ENCODE measurements around the gene SDSL.

The SDSL gene

GRCh38 chr12:113414519-113415038 lies 7.6 kb upstream of the SDSL start:
- Histone ChIP-seq H3K27me3 (ENCODE audit: control insufficient read depth, low read length) (peaks cover 15% of the 10 kb centered on the region), H3K79me2 (ENCODE audit: control insufficient read depth, low read length) (no peaks in the 10 kb centered on the region), H3K27ac (ENCODE audit: low read depth, low read length) (no peak overlapping the region), H3K9me2 (replicated peaks; ENCODE audit: control insufficient read depth, low read length) (no peaks in the 10 kb centered on the region), H3K4me1 (ENCODE audit: control insufficient read depth, low read length) (no peaks in the 10 kb centered on the region), H4K20me1 (ENCODE audit: control insufficient read depth, insufficient read depth, low read depth, low read length) (no peaks in the 10 kb centered on the region), H3K4me2 (ENCODE audit: low read length) (no peak overlapping the region), H3K4me3 (ENCODE audit: low read length) (no peak overlapping the region), H3F3A (ENCODE audit: control insufficient read depth, insufficient read depth) (no peaks in the 10 kb centered on the region), H3K36me3 (ENCODE audit: control insufficient read depth, low read length) (no peaks in the 10 kb centered on the region), H3K9me3 (ENCODE audit: control insufficient read depth, insufficient read depth, low read length) (no peaks in the 10 kb centered on the region)
- TF ChIP-seq CTCF (IDR thresholded peaks at IDR 0.05; ENCODE audit: low read depth, low read length, poor library complexity, severe bottlenecking) (no peak), EZH2phosphoT487 (IDR thresholded peaks at IDR 0.05; ENCODE audit: borderline replicate concordance, low read length) (no peak)

DNA sequence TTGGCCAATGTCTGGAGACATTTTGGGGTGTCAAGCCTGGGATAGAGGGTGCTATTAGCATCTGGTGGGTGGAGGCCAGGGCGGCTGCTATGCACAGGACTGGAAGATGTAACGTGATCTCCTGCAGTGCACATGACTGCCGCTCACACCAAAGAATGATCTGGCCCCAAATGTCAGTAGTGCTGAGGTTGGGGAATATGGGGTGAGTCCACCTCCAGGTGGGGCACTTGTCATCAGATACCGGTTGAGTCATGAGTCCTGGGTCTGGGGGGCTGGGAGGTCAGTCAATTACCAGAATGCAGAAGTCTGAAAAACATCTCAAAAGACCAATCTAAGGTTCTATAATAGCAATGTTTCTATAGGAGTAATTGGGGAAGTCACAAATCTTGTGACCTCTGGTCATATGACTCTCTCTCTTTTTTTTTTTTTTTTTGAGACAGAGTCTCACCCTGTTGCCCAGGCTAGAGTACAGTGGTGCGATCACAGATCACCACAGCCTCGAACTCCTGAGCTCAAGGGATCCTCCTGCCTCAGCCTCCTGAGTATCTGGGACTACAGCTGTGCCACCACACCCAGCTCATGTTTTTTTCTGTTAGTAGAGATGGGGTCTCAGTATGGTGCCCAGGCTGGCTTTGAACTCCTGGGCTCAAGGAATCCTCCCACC lies 6.0 kb upstream of the SDSL start:
- H3K27ac ChIP-seq (ENCODE audit: low read depth, low read length) = no peak overlapping the region
- TF ChIP-seq EZH2phosphoT487 (IDR thresholded peaks at IDR 0.05; ENCODE audit: borderline replicate concordance, low read length) (no peak), CTCF (IDR thresholded peaks at IDR 0.05; ENCODE audit: low read depth, low read length, poor library complexity, severe bottlenecking) (no peak)
- H3K9me3 ChIP-seq (ENCODE audit: control insufficient read depth, insufficient read depth, low read length) = no peaks in the 10 kb centered on the region
- peaks cover 16% of the 10 kb centered on the region for H3K27me3 ChIP-seq (ENCODE audit: control insufficient read depth, low read length)
- H3K4me3 ChIP-seq (ENCODE audit: low read length) = no peak overlapping the region
- H3K4me1 ChIP-seq (ENCODE audit: control insufficient read depth, low read length) = no peaks in the 10 kb centered on the region
- no peaks in the 10 kb centered on the region for H3K79me2 ChIP-seq (ENCODE audit: control insufficient read depth, low read length)
- no peak overlapping the region for H3K4me2 ChIP-seq (ENCODE audit: low read length)
- no peaks in the 10 kb centered on the region for H4K20me1 ChIP-seq (ENCODE audit: control insufficient read depth, insufficient read depth, low read depth, low read length)
- no peaks in the 10 kb centered on the region for H3K9me2 ChIP-seq (replicated peaks; ENCODE audit: control insufficient read depth, low read length)
- H3F3A ChIP-seq (ENCODE audit: control insufficient read depth, insufficient read depth) = no peaks in the 10 kb centered on the region
- H3K36me3 ChIP-seq (ENCODE audit: control insufficient read depth, low read length) = no peaks in the 10 kb centered on the region

- Histone ChIP-seq H3K27ac (ENCODE audit: low read depth, low read length) (no peak overlapping the region), H3K9me3 (ENCODE audit: control insufficient read depth, insufficient read depth, low read length) (no peaks in the 10 kb centered on the region), H3K4me1 (ENCODE audit: control insufficient read depth, low read length) (peaks cover 10% of the 10 kb centered on the region), H3K36me3 (ENCODE audit: control insufficient read depth, low read length) (no peaks in the 10 kb centered on the region), H3K4me2 (ENCODE audit: low read length) (no peak overlapping the region), H4K20me1 (ENCODE audit: control insufficient read depth, insufficient read depth, low read depth, low read length) (no peaks in the 10 kb centered on the region), H3K27me3 (ENCODE audit: control insufficient read depth, low read length) (peaks cover 21% of the 10 kb centered on the region), H3K79me2 (ENCODE audit: control insufficient read depth, low read length) (no peaks in the 10 kb centered on the region), H3F3A (ENCODE audit: control insufficient read depth, insufficient read depth) (no peaks in the 10 kb centered on the region), H3K9me2 (replicated peaks; ENCODE audit: control insufficient read depth, low read length) (no peaks in the 10 kb centered on the region), H3K4me3 (ENCODE audit: low read length) (no peak overlapping the region)
- no peak for TF ChIP-seq EZH2phosphoT487 (IDR thresholded peaks at IDR 0.05; ENCODE audit: borderline replicate concordance, low read length)
Measured at GRCh38 chr12:113418213-113418879, 3.8 kb upstream of the SDSL start.
